GM12864 (cell line): ENCODE measurements around the gene TBC1D22A.

Source experiments
- DNase-seq: peaks from one replicate; pipeline ENCODE4 v3.0.0-alpha.2; 2011; ENCODE audit warnings: low read depth
- H3K4me3 ChIP-seq: 2 replicates; pipeline ENCODE4 v1.5.1; 2011; ENCODE audit warnings: mild to moderate bottlenecking, low read depth, low read length, control low read depth
- TF ChIP-seq, protein P1 (sequence below): IDR thresholded peaks from 2 replicates; pipeline ENCODE4 v1.5.1; 2011; ENCODE audit warnings: low read depth, mild to moderate bottlenecking, moderate library complexity, low read length, control low read depth, inconsistent platforms; ENCODE audit errors: missing control alignments

Gene TBC1D22A

GRCh38 chr22:46773076-46773475 lies 10.6 kb downstream of the TBC1D22A start:
- TF ChIP-seq, protein P1, sequence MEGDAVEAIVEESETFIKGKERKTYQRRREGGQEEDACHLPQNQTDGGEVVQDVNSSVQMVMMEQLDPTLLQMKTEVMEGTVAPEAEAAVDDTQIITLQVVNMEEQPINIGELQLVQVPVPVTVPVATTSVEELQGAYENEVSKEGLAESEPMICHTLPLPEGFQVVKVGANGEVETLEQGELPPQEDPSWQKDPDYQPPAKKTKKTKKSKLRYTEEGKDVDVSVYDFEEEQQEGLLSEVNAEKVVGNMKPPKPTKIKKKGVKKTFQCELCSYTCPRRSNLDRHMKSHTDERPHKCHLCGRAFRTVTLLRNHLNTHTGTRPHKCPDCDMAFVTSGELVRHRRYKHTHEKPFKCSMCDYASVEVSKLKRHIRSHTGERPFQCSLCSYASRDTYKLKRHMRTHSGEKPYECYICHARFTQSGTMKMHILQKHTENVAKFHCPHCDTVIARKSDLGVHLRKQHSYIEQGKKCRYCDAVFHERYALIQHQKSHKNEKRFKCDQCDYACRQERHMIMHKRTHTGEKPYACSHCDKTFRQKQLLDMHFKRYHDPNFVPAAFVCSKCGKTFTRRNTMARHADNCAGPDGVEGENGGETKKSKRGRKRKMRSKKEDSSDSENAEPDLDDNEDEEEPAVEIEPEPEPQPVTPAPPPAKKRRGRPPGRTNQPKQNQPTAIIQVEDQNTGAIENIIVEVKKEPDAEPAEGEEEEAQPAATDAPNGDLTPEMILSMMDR: no peak
- H3K4me3 ChIP-seq: peak overlapping the region; percentile 28; the same call in 1 of the 2 replicates
- DNase-seq: no peak

GRCh38 chr22:46774253-46774979 lies 12.0 kb downstream of the TBC1D22A start:
- TF ChIP-seq, protein P1: no peak
- peak overlapping the region; percentile 47 for H3K4me3 ChIP-seq
- peak; percentile 73 for DNase-seq

DNA sequence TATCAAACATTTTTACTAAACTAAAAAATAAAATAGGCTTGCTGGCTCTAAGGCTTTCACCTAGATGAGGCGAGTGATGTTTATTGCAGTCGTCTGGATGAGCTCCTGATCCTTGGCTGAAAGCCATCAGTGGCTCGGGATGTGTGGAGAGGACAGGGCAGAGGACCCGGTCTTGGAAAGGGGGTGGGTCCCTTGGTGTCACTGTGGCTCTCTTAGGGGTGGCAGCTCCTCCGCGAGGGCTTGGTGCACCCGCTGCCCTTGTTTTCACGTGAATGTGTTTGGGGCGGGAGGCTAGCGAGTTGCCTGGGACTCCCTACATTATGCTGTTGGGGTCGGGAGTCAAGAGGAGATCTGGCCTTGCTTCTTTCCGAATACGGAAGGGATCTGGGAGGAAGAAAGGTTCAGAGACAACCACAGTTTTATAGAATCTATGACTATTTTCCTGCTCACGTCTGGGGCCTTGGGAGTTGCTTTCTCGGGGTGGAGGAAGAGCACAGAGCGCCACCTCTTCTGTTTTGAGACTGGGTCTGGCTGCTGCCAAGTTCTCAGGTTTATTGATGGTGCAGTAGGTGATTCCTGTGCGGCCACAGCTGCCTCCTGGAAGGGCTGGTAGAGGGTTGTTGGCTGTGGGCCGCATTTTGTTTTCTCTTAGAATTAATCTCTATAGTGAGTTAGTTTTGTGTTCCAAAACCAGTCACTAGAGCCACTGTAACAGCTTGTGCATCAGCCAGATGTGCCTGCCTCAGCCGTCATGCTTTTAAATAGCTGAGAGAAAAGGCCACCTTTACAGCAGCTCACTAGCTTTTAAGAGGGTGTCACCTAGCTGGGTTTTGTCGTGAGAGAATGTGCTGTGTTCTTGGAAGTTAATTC lies 12.8 kb downstream of the TBC1D22A start:
- DNase-seq: no peak
- TF ChIP-seq, protein P1: no peak
- peak overlapping the region; percentile 47 for H3K4me3 ChIP-seq

- H3K4me3 ChIP-seq: peak overlapping the region; percentile 47
- no peak for DNase-seq
- TF ChIP-seq, protein P1: no peak
Measured at GRCh38 chr22:46775850-46776826, 13.7 kb downstream of the TBC1D22A start.

DNA sequence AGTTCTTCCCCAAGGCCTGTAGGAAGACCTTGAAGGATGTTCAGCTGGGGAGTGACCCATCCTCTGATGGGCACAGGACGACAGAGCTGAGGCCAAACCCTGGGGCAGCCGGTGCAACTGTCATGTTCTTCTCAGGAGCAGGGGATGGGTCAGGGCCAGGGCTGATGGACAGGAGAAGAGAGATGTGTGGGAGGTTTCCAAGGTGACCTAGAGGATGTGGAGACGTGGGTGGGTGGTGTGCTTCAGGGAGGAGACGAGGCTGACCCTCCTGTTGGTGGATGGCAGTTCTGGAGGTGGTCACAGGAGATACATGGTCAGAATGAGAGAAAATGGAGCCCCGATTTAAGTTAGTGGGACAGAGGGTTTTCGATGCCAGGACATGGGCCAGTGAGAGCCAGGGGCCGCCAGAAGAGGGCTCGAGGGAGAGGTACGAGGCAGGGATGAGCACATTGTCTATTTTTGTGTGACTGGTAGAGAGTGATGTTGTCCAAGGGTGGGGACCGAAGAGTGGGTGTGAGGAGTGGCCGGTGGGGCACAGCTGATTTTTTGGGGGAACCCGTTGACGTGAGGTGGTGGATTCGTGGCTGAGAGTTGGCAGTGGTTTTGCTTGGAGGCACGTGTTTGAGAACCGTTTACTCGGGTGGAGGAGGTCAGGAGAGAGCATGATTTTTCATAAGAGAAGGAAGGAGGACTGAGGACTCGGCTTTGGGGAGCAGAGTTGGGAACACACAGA lies 14.6 kb downstream of the TBC1D22A start:
- no peak for DNase-seq
- peak overlapping the region; percentile 47 for H3K4me3 ChIP-seq
- TF ChIP-seq, protein P1: no peak

GRCh38 chr22:46777609-46777970 lies 15.1 kb downstream of the TBC1D22A start:
- TF ChIP-seq, protein P1: no peak
- peak overlapping the region; percentile 47 for H3K4me3 ChIP-seq
- DNase-seq: no peak
